Measurements from ENCODE around the gene POLG2. TPM values are rescaled to one million over a fixed set of nuclear protein-coding genes. Genes with fewer than 3 reads are reported as not detected.
"Not testable (repeated sequence)": the region's sequence is repeated elsewhere in the genome, so short reads cannot be mapped to it uniquely, and the experiment has no call there.

POLG2 gene
- polyA plus RNA-seq, 1 donor from 2014 or later, result 16.9 TPM

DNA sequence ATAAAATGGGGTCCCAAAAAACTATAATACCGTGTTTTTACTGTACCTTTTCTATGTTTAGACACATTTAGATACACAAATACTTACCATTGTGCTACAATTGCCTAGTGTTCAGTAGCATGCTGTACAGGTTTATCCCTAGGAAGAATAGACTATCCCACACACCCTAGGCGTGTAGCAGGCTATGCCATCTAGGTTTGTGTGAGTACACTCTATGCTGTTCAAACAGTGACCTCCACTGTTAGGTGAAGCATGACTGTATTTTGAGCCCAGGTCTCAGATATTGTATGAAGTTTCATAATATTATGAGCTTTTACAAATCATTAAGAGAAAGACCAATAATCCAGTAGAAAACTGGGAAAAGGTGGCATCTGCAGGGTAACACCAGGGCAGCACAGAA is 24.3 kb downstream of the POLG2 start:
- H3K9me2 ChIP-seq (ENCODE audit: insufficient read depth, low read length), result no peaks in the 10 kb centered on the region
- no peaks in the 10 kb centered on the region for H4K20me1 ChIP-seq (ENCODE audit: insufficient read depth)
- H3K27ac ChIP-seq (ENCODE audit: low read length), result no peak overlapping the region
- no peak overlapping the region for H2AFZ ChIP-seq (ENCODE audit: low read depth, low read length)
- no peak overlapping the region for H3K4me2 ChIP-seq (ENCODE audit: low read length)
- H3K36me3 ChIP-seq (ENCODE audit: insufficient read depth, low read length), result no peaks in the 10 kb centered on the region
- H3K79me2 ChIP-seq (replicated peaks; ENCODE audit: insufficient read depth, low read length), result no peaks in the 10 kb centered on the region
- no peaks in the 10 kb centered on the region for H3K9me3 ChIP-seq (ENCODE audit: low read length)
- H3K9ac ChIP-seq (ENCODE audit: low read length), result no peak overlapping the region
- TF ChIP-seq POLR2AphosphoS5 (IDR thresholded peaks at IDR 0.05), result no peak
- no peak for TF ChIP-seq SMC3 (conservative IDR thresholded peaks at IDR 0.05; ENCODE audit: poor library complexity)
- no peak for TF ChIP-seq TAF1 (IDR thresholded peaks at IDR 0.05; ENCODE audit: low read depth)
- TF ChIP-seq, protein P1, sequence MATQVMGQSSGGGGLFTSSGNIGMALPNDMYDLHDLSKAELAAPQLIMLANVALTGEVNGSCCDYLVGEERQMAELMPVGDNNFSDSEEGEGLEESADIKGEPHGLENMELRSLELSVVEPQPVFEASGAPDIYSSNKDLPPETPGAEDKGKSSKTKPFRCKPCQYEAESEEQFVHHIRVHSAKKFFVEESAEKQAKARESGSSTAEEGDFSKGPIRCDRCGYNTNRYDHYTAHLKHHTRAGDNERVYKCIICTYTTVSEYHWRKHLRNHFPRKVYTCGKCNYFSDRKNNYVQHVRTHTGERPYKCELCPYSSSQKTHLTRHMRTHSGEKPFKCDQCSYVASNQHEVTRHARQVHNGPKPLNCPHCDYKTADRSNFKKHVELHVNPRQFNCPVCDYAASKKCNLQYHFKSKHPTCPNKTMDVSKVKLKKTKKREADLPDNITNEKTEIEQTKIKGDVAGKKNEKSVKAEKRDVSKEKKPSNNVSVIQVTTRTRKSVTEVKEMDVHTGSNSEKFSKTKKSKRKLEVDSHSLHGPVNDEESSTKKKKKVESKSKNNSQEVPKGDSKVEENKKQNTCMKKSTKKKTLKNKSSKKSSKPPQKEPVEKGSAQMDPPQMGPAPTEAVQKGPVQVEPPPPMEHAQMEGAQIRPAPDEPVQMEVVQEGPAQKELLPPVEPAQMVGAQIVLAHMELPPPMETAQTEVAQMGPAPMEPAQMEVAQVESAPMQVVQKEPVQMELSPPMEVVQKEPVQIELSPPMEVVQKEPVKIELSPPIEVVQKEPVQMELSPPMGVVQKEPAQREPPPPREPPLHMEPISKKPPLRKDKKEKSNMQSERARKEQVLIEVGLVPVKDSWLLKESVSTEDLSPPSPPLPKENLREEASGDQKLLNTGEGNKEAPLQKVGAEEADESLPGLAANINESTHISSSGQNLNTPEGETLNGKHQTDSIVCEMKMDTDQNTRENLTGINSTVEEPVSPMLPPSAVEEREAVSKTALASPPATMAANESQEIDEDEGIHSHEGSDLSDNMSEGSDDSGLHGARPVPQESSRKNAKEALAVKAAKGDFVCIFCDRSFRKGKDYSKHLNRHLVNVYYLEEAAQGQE (IDR thresholded peaks at IDR 0.05; ENCODE audit: borderline replicate concordance), result no peak
- no peak for TF ChIP-seq EZH2 (IDR thresholded peaks at IDR 0.05; ENCODE audit: borderline replicate concordance, insufficient read depth, low read length, poor library complexity, severe bottlenecking)
- no peak for TF ChIP-seq EP300 (conservative IDR thresholded peaks at IDR 0.05; ENCODE audit: poor library complexity, severe bottlenecking)
- no peak for TF ChIP-seq RAD21 (conservative IDR thresholded peaks at IDR 0.05)
- TF ChIP-seq, protein P2, sequence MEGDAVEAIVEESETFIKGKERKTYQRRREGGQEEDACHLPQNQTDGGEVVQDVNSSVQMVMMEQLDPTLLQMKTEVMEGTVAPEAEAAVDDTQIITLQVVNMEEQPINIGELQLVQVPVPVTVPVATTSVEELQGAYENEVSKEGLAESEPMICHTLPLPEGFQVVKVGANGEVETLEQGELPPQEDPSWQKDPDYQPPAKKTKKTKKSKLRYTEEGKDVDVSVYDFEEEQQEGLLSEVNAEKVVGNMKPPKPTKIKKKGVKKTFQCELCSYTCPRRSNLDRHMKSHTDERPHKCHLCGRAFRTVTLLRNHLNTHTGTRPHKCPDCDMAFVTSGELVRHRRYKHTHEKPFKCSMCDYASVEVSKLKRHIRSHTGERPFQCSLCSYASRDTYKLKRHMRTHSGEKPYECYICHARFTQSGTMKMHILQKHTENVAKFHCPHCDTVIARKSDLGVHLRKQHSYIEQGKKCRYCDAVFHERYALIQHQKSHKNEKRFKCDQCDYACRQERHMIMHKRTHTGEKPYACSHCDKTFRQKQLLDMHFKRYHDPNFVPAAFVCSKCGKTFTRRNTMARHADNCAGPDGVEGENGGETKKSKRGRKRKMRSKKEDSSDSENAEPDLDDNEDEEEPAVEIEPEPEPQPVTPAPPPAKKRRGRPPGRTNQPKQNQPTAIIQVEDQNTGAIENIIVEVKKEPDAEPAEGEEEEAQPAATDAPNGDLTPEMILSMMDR (IDR thresholded peaks at IDR 0.05; ENCODE audit: poor library complexity, severe bottlenecking), result no peak
- TF ChIP-seq MXI1 (conservative IDR thresholded peaks at IDR 0.05; ENCODE audit: poor library complexity, severe bottlenecking), result no peak
- H3K27me3 ChIP-seq (ENCODE audit: insufficient read depth, low read depth, low read length), result no peaks in the 10 kb centered on the region
- no peaks in the 10 kb centered on the region for H3F3A ChIP-seq (ENCODE audit: insufficient read depth, low read length, poor library complexity, severe bottlenecking)
- no peak overlapping the region for H3K4me3 ChIP-seq (ENCODE audit: low read length)

DNA sequence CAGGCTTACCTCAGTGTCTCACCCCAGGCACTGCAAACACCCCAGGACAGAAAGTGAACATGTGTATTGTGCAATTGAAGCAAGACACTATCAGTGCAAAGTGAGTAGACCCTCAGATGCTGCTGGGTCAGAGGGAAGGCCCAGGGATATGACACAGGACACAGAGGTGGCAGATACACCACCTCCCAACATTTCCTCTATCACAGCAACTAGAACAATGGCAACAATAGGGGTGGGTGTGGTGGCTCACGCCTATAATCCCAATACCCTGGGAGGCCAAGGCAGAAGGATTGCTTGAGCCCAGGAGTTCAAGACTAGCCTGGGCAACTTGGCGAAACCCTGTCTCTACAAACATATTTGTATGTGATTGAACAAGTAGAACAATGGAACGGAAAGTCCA is 25.4 kb downstream of the POLG2 start:
- H3K9me3 ChIP-seq (ENCODE audit: low read length), result no peaks in the 10 kb centered on the region
- H3K4me3 ChIP-seq (ENCODE audit: low read length), result no peak overlapping the region
- no peak overlapping the region for H3K4me2 ChIP-seq (ENCODE audit: low read length)
- no peak overlapping the region for H3K9ac ChIP-seq (ENCODE audit: low read length)
- no peak overlapping the region for H2AFZ ChIP-seq (ENCODE audit: low read depth, low read length)
- TF ChIP-seq EZH2 (IDR thresholded peaks at IDR 0.05; ENCODE audit: borderline replicate concordance, insufficient read depth, low read length, poor library complexity, severe bottlenecking), result no peak
- TF ChIP-seq RAD21 (conservative IDR thresholded peaks at IDR 0.05), result no peak
- no peaks in the 10 kb centered on the region for H3K36me3 ChIP-seq (ENCODE audit: insufficient read depth, low read length)
- H3F3A ChIP-seq (ENCODE audit: insufficient read depth, low read length, poor library complexity, severe bottlenecking), result no peaks in the 10 kb centered on the region
- H3K79me2 ChIP-seq (replicated peaks; ENCODE audit: insufficient read depth, low read length), result no peaks in the 10 kb centered on the region
- H3K27me3 ChIP-seq (ENCODE audit: insufficient read depth, low read depth, low read length), result no peaks in the 10 kb centered on the region
- H3K9me2 ChIP-seq (ENCODE audit: insufficient read depth, low read length), result no peaks in the 10 kb centered on the region
- no peak overlapping the region for H3K27ac ChIP-seq (ENCODE audit: low read length)
- H4K20me1 ChIP-seq (ENCODE audit: insufficient read depth), result no peaks in the 10 kb centered on the region

DNA sequence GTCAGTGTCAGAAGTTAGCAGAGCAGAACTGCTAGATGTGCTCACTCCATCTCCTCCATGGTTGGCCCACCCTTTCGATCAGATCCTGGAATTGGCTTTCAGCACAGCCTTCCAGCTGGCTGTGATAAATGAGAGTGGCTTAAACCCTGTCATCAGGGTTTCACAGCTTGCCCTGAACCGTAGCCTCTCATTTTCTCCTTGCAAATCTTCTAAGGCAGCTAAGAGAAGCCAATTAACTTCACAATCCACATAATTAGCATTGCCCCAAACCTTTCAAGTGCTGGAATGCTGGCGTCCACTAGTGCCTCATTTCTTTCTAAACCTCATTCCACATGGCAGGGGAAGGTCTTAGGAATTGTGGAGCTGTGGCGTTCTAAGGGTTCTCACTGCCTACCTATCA is 26.2 kb downstream of the POLG2 start:
- Histone ChIP-seq H3K4me3 (ENCODE audit: low read length) (no peak overlapping the region), H3K4me2 (ENCODE audit: low read length) (no peak overlapping the region), H2AFZ (ENCODE audit: low read depth, low read length) (no peak overlapping the region), H3K36me3 (ENCODE audit: insufficient read depth, low read length) (no peaks in the 10 kb centered on the region), H3K27ac (ENCODE audit: low read length) (no peak overlapping the region), H3K9me2 (ENCODE audit: insufficient read depth, low read length) (no peaks in the 10 kb centered on the region), H3K79me2 (replicated peaks; ENCODE audit: insufficient read depth, low read length) (no peaks in the 10 kb centered on the region), H4K20me1 (ENCODE audit: insufficient read depth) (no peaks in the 10 kb centered on the region), H3K9ac (ENCODE audit: low read length) (no peak overlapping the region), H3K9me3 (ENCODE audit: low read length) (no peaks in the 10 kb centered on the region), H3F3A (ENCODE audit: insufficient read depth, low read length, poor library complexity, severe bottlenecking) (no peaks in the 10 kb centered on the region), H3K27me3 (ENCODE audit: insufficient read depth, low read depth, low read length) (no peaks in the 10 kb centered on the region)
- TF ChIP-seq EZH2 (IDR thresholded peaks at IDR 0.05; ENCODE audit: borderline replicate concordance, insufficient read depth, low read length, poor library complexity, severe bottlenecking) (no peak), EP300 (conservative IDR thresholded peaks at IDR 0.05; ENCODE audit: poor library complexity, severe bottlenecking) (no peak), SMC3 (conservative IDR thresholded peaks at IDR 0.05; ENCODE audit: poor library complexity) (no peak), TAF1 (IDR thresholded peaks at IDR 0.05; ENCODE audit: low read depth) (no peak), POLR2AphosphoS5 (IDR thresholded peaks at IDR 0.05) (peak; percentile 10), MXI1 (conservative IDR thresholded peaks at IDR 0.05; ENCODE audit: poor library complexity, severe bottlenecking) (no peak)
- TF ChIP-seq, protein P1 (IDR thresholded peaks at IDR 0.05; ENCODE audit: borderline replicate concordance), result no peak

DNA sequence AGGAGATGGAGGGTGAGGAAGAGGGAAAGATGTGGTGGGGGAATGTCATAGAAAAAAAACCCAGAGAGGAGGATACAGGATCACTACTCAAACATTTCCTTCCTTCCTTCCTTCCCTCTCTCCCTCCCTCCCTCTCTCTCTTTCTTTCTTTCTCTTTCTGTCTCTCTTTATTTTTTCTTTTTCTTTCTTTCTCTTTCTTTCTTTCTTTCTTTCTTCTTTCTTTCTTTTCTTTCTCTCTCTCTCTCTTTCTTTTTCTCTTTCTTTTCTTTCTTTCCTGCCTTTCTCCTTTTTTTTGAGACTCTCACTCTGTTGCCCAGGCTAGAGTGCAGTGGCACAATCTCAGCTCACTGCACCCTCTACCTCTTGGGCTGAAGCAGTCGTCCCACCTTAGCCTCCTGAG is 30.0 kb downstream of the POLG2 start:
- not testable (repeated sequence) for H3K9ac ChIP-seq (ENCODE audit: low read length); H3K79me2 ChIP-seq (replicated peaks; ENCODE audit: insufficient read depth, low read length); H3K9me3 ChIP-seq (ENCODE audit: low read length); H3K4me2 ChIP-seq (ENCODE audit: low read length); H4K20me1 ChIP-seq (ENCODE audit: insufficient read depth); H3K27me3 ChIP-seq (ENCODE audit: insufficient read depth, low read depth, low read length); H3K9me2 ChIP-seq (ENCODE audit: insufficient read depth, low read length); H3K36me3 ChIP-seq (ENCODE audit: insufficient read depth, low read length); H3K27ac ChIP-seq (ENCODE audit: low read length); H3K4me3 ChIP-seq (ENCODE audit: low read length); H3F3A ChIP-seq (ENCODE audit: insufficient read depth, low read length, poor library complexity, severe bottlenecking); H2AFZ ChIP-seq (ENCODE audit: low read depth, low read length)
